Measurements from ENCODE around the gene ERICH3.
"Not testable (repeated sequence)": the region's sequence is repeated elsewhere in the genome, so short reads cannot be mapped to it uniquely, and the experiment has no call there.

Gene ERICH3

DNA sequence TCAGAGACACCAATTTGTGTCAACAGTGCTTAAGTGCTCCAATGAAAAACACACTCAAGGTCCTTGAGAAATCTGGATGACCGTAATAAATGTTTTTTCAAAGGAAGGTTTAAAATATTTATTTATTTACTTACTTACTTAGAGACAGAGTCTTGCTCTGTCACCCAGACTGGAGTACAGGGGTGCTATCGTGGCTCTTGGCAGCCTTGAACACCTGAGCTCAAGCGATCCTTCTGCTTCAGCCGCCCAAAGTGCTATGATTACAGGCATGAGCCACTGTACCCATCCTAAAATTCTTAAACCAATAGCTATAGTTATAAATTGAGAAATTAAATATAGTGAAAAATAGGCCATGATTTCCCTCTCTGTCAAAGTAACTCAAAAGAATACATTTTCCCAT lies 17.3 kb upstream of the ERICH3 start:
- TF ChIP-seq ZNF274 (IDR thresholded peaks at IDR 0.05; ENCODE audit: low read depth, low read length), result no peak
- no peak overlapping the region for H3K4me3 ChIP-seq (ENCODE audit: low read length)

DNA sequence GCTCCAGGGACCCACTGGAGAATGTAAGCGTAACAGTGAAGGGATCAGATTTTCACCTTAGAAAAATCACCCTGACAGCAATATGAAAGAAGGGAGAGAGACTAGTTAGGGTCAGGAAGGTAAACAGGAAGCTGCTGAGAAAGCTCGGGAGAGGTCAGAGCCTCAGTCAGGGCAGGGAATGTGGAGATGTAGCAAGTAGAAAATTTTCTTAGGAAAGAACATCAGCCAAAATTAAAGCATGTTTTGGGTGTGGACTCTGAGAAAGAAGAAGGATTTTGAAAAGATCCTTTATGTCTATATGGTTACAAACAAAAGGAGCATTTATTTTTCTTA lies 16.7 kb upstream of the ERICH3 start:
- no peak overlapping the region for H3K4me3 ChIP-seq (ENCODE audit: low read length)
- TF ChIP-seq ZNF274 (IDR thresholded peaks at IDR 0.05; ENCODE audit: low read depth, low read length), result no peak

DNA sequence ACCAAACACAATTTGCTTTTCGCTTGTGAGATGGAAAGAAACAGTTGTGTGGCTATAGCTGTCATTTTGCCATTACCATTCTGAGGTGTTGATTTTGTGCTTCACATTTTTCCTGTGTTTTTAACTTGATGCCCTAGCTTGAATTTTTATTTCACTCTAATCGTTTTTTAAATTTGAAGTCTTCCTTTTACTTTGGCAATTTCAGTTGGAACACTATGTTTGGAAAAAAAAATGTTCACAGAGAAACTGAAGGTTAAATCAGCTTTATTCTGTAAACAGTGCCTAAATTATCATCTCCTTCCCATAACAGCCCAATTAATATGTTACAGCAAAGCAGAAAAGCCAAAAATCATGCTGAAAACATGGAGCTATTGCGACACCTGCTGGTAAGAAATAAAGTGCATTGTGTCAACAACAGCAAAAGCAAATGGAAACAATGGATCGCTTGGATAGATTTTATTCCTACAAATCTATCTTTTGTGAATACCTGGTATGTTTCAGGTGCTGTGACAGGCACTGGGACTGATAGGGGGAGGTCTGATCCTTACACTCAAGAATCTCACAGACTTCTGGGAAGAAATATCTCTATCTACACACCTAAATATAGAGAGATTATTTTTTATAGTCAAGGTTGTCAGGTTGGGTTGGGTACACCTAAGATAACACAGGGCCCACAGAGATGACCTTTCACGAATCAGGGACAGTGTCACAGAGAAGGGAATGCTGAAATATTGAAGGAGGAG lies 16.2 kb upstream of the ERICH3 start:
- TF ChIP-seq ZNF274 (IDR thresholded peaks at IDR 0.05; ENCODE audit: low read depth, low read length), result no peak
- H3K4me3 ChIP-seq (ENCODE audit: low read length), result no peak overlapping the region

DNA sequence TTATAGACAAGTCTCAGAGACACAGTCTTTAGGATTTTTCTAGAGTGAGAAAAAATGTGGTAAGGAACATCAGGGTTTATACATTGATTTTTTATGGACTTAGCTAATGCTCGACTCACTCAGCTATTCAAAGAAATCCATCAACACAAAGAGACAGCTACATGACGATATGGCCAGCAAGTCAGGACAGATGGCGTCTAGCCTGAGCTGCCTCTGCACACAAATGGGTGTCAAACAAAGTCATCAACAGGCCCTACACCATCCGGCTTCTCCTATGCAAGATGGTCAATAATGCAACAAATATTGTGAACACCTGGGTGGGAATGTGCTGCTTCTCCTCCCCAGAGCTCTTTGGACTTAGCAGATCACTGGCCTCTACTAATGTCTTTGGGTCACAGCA lies 13.3 kb upstream of the ERICH3 start:
- no peak overlapping the region for H3K4me3 ChIP-seq (ENCODE audit: low read length)

DNA sequence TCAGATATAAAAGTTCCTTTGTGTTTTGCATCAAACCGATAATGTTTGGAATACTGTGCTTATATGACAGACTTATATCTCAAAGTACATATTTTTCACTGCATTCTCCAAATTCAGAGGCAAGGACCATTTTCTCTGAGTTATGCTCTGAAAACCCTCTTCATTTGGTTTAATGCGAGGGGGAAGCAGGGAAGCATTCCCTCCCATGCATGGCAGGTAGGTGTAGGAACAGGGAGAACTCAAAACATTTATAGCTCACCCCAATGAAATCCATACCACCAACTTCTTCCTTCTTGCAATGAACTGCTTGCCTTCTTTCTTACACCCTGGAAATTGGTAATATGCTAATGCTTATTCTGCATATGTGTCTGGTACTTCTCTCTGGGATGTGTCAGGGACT lies 10.7 kb upstream of the ERICH3 start:
- TF ChIP-seq ZNF274 (IDR thresholded peaks at IDR 0.05; ENCODE audit: low read depth, low read length), result no peak
- no peak overlapping the region for H3K4me3 ChIP-seq (ENCODE audit: low read length)

More for the DNA sequence above, 13.3 kb upstream of the ERICH3 start:
- no peak for TF ChIP-seq ZNF274 (IDR thresholded peaks at IDR 0.05; ENCODE audit: low read depth, low read length)

DNA sequence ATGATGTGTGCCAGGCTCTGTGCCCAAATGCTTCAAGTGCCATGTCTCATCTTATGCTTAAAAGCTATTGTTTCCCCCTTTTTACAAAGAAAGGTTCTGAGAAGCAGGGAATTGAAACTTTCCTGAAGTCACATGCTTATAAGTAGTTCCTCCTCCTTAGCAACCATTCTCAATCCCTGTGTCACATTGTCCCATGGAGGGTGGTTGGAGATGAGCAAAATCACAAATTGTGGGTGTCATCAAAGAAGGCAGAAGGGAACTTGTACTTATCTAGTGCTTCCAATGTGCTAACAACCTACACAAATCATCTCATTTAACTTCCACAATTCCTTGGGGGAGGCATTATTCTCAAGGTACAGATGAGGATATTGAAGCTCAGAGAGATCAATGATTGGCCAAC lies 10.1 kb upstream of the ERICH3 start:
- H3K4me3 ChIP-seq (ENCODE audit: low read length), result no peak overlapping the region
- TF ChIP-seq ZNF274 (IDR thresholded peaks at IDR 0.05; ENCODE audit: low read depth, low read length), result no peak

DNA sequence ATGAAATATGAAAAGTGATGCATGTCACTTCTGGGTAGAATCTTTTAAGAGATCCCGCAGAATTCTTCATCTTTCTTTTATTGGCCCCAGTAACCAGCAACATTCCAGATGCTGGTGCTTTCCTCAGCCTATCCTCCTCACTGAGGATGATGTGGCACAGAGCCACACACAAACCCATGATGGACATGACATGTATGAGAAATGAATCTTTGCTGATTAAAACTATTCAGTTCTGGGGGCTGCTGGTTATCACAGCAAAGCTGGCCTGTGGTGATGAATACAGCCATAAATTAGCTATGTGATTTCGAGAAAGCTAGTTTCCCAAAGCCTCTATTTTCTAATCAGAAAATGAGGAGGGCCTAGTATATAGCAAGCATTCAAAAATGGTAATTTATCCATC lies 8.3 kb upstream of the ERICH3 start:
- no peak overlapping the region for H3K4me3 ChIP-seq (ENCODE audit: low read length)
- TF ChIP-seq ZNF274 (IDR thresholded peaks at IDR 0.05; ENCODE audit: low read depth, low read length), result no peak

DNA sequence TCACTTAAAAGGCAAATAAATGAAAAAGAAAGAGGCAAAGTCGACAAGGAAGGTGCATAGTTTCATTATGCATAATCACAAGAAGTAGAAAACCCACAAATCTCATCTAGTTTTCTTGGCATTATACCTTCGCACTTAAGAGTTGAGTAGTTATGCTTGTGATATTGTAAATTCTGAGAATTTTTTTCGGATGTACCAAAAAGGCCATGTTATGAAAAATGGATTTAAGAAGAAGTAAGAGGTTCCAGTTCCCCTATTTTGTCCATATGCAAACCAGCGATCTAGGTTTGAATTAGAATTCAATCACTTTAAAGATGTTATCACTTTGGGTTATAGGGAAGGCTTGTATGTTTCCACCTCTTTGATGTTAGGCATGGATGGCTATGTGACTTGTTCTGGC lies 7.9 kb upstream of the ERICH3 start:
- no peak for TF ChIP-seq ZNF274 (IDR thresholded peaks at IDR 0.05; ENCODE audit: low read depth, low read length)
- H3K4me3 ChIP-seq (ENCODE audit: low read length), result no peak overlapping the region

DNA sequence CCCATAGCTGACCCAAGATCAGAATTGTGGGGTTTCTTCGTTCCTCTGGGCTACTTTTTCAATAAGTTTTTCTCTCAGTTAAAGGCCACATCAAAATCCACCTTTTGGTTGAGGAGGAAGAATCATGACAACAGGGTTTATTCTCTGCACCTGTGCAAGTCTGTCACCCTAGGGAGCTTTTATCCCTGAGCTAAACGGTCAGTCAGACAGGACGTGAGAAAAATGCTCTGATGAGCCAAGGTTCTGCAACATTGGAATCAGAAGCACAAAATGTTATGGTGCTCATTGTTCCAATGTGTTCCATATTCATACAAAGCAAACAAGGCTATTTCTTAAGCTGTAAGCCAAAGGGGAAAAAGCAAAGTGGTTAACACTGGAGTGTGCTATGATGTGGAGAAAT lies 7.4 kb upstream of the ERICH3 start:
- TF ChIP-seq ZNF274 (IDR thresholded peaks at IDR 0.05; ENCODE audit: low read depth, low read length), result no peak
- no peak overlapping the region; the same call in 1 of the 2 replicates for H3K4me3 ChIP-seq (ENCODE audit: low read length)

DNA sequence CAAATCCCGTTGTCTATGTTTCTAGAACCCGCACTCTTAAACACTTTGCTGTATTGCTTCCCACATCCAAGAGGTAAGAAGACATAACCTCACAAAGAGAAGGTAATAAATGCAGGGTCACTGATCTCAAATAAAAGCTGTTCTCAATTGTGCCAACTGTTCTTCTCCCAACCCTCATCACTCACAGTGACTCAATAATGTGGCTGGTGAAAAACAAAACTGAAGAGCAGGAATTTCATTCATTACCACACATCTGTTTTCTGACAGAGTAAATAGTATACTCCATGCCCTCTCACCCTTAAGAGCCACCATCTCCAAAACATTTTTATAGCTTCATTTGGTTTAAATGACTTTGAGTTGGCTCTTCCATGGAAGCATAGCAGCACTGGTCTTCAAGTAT lies 6.2 kb upstream of the ERICH3 start:
- H3K4me3 ChIP-seq (ENCODE audit: low read length), result no peak overlapping the region
- no peak for TF ChIP-seq ZNF274 (IDR thresholded peaks at IDR 0.05; ENCODE audit: low read depth, low read length)

DNA sequence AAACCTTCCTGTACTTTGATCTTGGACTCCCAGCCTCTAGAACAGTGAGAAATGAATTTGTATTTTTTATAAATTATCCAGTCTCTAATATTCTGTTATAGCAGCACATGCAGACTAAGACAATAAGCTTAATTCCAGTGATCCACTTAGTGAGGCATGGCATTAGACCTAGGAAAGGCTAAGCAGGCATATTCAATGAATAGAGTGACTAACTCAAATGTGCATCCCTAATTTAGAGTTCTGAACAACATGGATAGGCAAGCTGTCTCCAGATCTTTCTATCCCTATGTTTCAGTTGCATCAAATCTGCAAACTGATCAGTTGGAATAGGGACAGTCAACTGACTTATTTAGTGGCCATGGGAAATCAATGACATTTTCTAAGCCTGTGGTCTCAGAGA lies 4.3 kb upstream of the ERICH3 start:
- no peak overlapping the region for H3K4me3 ChIP-seq (ENCODE audit: low read length)
- TF ChIP-seq ZNF274 (IDR thresholded peaks at IDR 0.05; ENCODE audit: low read depth, low read length), result no peak

DNA sequence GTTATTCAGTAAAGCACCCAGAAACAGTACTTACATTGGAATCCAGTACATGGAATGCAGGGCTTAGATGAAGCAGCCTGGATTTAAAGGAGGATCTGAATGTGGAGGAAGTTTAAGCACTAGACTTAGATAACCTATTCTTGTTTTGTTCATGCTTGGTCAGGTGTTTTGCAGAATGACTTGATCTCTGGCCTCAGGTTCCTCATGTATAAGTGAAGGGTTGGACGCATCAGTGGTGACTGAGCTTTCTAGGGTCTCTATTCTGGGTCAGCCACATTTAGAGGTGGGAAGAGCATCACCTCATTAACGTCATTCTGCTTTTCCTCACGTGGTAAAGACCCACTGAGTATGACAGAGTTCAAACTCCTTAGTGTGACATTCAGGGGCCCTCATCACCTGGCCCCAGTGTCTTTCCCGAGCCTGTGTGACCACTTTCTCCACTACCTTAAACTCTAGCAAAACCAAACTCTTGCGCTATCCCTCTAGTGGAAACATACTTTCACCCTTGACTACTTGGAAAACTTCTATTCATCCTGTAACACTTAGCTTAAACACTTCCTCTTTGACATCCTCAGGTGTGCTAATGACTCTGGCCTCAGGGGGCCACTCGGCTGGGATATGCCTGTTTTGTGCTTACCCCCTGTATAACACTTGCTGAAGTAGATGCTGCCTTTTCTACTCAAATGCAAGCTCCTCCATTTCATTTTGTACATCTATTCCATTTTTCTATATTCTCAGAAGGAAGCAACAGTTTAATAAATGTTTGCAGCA lies 871 bp upstream of the ERICH3 start:
- H3K4me3 ChIP-seq (ENCODE audit: low read length), result no peak overlapping the region
- no peak for TF ChIP-seq ZNF274 (IDR thresholded peaks at IDR 0.05; ENCODE audit: low read depth, low read length)

DNA sequence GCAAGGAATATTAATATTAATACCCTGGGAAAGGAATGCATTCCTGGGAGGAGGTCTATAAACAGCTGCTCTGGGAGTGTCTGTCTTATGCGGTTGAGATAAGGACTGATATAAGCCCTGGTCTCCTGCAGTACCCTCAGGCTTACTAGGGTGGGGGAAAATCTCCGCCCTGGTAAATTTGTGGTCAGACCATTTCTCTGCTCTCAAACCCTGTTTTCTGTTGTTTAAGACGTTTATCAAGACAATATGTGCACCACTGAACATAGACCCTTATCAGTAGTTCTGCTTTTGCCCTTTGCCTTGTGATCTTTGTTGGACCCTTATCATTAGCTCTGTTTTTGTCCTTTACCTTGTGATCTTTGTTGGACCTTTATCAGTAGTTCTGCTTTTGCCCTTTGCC lies 2.7 kb downstream of the ERICH3 start:
- H3K4me3 ChIP-seq (ENCODE audit: low read length), result not testable (repeated sequence)

DNA sequence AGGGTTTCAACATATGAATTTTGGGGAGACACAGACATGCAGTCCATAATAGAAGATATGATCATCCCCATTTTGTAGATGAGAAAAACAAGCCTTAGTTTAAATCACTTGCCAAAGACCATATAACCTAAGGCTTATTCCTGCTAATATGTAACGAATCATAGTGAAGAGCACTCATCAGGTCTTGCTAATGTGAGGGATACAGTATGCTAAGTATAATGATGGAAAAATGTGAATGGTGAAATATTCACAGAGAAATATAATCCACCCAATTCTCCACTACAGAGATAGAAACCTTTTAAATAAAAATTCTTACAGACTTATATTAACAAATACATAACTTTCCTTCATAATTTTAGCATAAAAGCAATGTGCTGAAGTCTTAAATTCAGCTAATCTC lies 18.9 kb downstream of the ERICH3 start:
- no peak for TF ChIP-seq ZNF274 (IDR thresholded peaks at IDR 0.05; ENCODE audit: low read depth, low read length)

DNA sequence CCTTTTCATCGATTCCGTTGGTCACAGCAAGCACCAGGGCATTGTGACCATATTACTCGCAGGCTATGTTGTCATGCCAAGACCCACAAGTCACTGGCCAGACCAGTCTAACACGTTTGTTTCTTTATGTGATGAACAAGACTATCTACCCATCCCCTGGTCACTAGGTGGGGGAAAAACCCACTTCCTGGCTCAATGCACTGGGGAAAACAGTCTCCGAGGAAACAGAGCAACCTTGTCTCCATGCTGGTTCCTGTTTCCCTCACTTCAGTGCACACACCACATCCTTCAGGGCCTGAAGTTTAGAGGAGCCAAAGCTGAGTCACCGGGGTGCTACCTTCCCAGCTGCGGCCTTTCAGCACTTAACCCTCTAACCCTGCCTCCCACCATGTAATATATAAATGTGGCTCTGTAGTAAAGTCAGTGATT lies 20.9 kb downstream of the ERICH3 start:
- TF ChIP-seq ZNF274 (IDR thresholded peaks at IDR 0.05; ENCODE audit: low read depth, low read length), result no peak
- H3K4me3 ChIP-seq (ENCODE audit: low read length), result no peak overlapping the region

More for the DNA sequence above, 18.9 kb downstream of the ERICH3 start:
- H3K4me3 ChIP-seq (ENCODE audit: low read length), result no peak overlapping the region

All from GM08714 (cell line).